Lung microvascular endothelial cell (primary cell): ENCODE measurements around the gene CPED1. TPM values are rescaled to one million over a fixed set of nuclear protein-coding genes. Genes with fewer than 3 reads are reported as not detected.

Source experiments
- DNase-seq, 2 donors: peaks; one replicate each; pipeline versions ENCODE4 v3.0.0 to v3.0.0-alpha.2; 2010; ENCODE audit warnings: low read depth in 2 of 2
- total RNA-seq: library from RNA; depleted of rRNA; stranded (reverse); fragments of >200 nt; gene quantifications from 2 replicates; pipeline ENCODE4 v1.2.1, GENCODE V29; 2014

CPED1 gene
- total RNA-seq, 1 donor from 2014 or later: 0.20 TPM

- DNase-seq: no peak
These were observed 149.1 kb downstream of the CPED1 start for GRCh38 chr7:121137580-121137979.

GRCh38 chr7:121138262-121138933 lies 149.9 kb downstream of the CPED1 start:
- no peak for DNase-seq

- DNase-seq: no peak
These were observed 150.9 kb downstream of the CPED1 start for GRCh38 chr7:121139427-121139826.

DNA sequence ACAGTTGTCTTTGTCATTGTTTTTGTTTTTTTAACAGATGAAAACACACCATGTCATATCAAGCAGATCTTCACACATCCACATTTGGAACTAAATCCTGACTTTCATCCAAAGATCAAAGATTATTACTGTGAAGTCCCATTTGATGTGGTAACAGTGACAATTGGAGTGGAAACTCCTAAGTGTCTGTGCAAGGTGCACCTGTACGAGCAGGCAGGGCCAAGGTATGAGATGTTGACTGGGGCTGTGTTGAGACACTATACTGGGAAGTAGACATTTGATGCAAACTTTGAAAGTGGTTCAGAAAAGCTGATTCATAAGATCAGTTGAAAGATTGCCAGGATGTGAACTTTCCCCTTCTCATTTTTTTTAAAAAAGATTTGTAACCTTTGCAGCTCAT lies 152.3 kb downstream of the CPED1 start:
- no peak for DNase-seq

DNA sequence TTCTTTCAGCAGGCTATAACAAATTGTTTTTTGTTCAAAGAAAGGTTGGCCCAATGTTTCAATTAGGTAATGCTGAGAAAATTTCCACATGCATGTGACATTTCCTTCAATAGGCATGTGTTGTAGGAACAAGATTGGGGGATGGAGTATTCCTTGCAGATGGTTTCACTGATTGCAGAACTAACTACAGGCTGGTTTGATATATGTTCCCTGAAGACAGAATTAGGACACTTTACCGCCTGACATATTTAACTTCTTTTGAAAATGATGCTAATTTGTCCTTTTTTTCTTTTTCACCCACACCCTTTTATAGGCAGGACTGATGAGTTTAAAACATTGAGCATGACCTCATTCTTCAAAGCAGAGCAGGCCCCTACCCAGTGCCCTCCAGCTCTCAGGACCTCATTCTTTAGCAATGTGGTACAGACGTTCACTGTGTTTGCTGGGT lies 163.3 kb downstream of the CPED1 start:
- DNase-seq: no peak

GRCh38 chr7:121153411-121153810 lies 164.9 kb downstream of the CPED1 start:
- no peak for DNase-seq

DNA sequence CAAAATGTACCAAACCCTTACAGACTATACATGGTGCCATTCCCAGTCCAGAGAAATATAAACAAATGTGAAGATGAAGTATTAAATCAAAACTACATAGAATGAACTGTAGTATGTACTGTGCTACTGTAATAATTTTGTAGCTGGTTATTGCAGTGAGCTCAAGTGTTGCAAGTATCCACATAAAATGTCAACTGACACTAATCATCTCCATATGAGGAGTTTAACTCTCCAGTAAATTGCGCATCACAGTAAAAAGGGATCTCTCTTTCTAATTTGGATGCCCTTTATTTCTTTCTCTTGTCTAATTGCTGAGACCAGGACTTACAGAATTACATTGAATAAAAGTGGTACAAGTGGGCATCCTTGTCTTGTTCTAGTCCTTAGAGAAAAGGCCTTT lies 165.5 kb downstream of the CPED1 start:
- no peak for DNase-seq

GRCh38 chr7:121156825-121157224 lies 168.3 kb downstream of the CPED1 start:
- no peak for DNase-seq

GRCh38 chr7:121157341-121157751 lies 168.8 kb downstream of the CPED1 start:
- no peak for DNase-seq

DNA sequence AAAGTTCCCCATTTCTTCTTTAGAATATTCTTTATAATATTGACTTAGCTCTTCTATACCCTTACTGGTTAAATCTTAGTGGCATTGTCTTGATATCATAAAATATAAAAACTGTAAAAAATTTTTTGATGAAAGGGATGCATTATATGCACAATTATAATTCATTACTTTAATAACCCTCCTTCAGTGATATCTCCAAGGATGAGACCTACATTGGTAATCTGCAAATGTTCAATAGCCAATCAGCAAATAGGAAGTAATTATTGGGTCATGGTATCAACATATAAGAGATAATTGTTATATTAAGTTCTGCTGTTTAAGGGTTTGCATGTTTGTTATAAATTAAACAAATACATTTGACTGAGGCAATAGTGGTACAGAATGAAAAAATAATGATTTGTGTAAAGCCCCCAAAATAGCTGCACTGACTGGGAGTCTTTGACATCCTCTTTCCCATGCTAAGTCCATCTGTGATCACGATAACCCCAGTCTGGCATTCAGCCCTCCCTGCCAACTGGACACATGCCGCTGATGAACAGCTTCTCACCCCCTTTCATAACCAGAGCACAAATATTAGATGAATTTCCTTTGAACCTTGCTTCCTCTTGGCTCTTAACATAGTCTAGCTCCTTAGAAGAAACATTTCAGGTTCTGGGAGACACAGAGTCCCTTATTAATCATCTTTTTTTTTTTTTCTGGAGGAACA lies 169.5 kb downstream of the CPED1 start:
- DNase-seq: no peak

DNA sequence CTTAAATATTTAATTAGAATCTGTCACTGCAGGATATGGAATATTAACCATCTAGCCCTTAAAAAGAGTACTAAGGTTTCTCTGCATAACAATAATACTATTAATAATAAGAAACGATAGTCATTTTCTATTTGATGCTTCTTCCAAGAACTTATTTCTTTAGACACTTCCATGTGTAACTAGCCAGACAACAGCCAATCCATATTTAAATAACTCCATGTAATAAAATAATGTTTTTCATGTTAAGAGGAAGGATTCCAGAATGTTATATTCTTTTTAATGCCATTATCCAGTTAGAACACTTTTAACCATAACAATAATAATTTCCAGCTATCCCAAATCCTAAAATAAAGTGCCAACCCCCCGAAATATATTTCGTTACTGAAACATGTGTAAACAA lies 170.2 kb downstream of the CPED1 start:
- no peak for DNase-seq

- DNase-seq: no peak
These were observed 171.0 kb downstream of the CPED1 start for GRCh38 chr7:121159553-121159952.

- no peak for DNase-seq
These were observed 171.9 kb downstream of the CPED1 start for GRCh38 chr7:121160150-121161008.

DNA sequence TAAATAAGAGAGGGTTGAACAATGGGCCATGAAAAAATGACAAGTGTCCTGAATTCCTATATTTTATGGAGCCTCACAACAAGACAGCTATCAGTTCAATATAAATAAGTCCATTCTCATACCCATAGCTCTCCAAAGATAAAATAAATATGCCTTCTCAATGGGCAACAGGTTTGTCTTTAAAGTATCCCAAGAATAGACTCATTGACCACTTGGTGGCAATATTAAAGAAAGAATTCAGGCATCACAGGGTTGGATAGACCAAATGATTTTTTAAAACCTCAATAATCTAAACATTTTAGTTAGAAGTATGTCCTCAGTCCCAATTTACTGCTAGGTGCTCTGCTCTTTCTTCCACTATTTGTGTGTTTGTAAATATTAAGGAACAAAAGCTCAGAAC lies 175.2 kb downstream of the CPED1 start:
- no peak for DNase-seq

DNA sequence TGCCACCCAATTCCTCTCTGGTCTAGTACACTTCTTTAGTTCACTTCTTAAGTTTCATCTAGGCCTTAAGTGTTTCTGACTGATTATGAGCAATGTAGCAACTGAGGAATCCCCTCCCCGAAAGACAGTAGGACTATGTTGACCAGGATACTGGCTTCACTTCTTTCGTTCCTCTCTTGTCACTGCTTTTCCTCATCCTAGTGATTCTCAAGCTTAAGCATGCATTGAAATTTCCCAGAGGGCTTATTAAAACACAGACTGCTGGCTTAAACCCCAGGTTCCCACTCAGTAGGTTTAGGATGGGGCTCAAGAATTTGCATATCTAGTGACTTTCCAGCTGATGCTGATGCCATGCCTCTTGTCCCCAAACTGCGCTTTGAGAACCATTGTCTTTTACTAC lies 175.7 kb downstream of the CPED1 start:
- no peak for DNase-seq

DNA sequence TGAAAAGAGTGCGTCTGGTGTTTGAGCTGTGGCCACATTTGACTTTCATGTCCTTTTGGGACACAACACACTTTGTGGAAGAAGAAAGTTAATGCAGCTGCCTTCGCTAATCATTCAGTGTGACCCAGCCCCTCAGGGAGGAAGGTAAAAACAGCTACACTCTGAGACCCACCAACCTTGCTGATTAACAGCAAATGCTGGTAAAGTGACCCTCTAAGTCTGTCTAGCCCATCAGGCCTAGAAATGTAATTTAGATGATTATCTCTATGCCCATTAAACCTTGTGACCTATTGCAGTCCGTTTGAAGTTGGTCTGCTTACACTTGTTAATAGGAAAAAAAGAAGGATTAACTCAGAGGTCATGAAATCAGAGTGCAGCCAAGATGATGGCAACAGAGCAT lies 178.4 kb downstream of the CPED1 start:
- DNase-seq: no peak

DNA sequence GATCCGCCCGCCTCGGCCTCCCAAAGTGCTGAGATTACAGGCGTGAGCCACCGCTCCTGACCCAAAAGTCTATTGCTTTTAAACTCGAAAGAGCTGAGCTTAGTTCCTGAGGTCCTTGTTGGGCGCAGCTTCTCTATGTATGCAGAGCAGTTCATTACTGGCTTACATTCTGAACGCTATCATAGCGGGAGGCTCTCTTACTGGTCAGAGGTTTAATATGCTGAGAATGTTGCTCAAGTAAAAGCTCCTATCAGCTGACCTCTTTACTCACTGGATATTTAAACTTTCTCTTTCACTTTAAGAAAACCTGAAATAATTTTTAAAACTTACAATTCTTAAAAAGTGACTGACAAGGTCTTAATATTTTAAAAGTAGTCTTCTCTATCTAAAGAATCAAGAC lies 179.5 kb downstream of the CPED1 start:
- DNase-seq: no peak

DNA sequence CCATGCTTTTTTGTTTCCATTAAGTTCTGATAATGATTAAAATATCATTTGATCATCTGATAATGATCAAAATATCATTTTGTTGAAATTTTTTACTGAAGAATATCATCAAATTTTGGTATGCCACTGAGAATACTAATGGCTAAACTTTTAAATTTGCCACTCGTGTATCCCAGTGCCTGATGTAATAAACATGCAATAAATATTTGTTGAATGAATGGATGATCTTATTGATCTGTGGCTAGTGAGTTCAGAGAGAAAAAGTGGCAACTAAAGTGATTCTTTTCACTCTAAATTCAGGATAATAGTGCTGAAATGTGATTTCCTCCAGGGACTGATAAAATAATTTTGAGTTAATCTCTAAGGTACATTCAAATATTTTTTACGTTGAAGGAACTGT lies 181.0 kb downstream of the CPED1 start:
- no peak for DNase-seq

DNA sequence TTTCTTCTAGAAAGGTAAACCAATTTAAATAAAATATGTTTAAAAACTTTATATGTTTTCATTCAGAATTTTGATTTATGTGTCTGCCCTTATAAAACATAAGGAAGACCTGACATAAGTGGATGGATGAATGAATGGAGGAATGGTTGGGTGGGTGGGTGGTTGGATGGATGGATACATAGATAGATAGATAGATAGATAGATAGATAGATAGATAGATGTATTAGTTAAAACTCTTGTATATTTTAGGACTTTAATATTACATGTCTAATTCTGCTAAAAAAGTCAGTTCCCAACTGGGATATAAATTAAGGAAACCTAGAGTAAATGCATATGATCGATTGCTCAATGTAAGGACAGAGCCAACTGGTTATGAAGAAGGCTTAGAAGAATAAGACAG lies 184.0 kb downstream of the CPED1 start:
- DNase-seq: no peak

DNA sequence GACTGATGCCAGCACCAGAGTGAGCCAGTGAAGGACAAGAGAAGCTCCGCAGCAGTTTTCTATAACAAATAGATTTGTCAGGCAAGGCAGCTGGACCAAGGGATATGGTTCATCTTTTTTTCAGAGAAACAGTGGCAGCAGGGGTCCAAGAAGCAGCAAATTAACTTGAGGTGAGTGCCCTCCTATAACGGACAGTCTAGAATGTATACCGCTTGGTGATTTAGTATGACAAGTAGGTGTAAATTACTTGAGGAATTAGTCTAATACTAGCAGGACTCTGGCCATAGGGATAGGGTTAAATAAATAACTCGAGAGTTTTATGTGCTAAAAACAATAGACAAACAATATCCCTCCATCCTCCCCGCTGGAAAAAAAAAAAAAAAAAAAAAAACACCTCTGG lies 187.3 kb downstream of the CPED1 start:
- DNase-seq: no peak

DNA sequence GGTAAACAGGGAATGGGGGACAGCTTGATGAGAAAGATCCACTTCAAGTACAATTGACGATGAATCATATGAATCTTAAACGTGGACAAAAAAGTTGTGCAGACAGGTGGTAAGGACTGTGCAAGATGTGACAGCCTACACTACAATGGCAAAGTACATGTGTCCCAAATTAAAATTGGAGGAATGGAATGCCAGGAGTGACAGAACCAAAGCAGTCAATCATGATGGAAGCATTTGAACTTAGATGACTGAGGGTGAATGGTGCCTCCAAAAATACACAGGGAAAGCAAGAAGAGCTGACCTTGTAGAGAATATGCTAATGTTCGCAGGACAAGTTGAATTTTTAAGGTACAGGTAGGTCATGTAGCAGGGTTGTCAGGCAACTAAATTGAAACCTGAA lies 189.9 kb downstream of the CPED1 start:
- no peak for DNase-seq

DNA sequence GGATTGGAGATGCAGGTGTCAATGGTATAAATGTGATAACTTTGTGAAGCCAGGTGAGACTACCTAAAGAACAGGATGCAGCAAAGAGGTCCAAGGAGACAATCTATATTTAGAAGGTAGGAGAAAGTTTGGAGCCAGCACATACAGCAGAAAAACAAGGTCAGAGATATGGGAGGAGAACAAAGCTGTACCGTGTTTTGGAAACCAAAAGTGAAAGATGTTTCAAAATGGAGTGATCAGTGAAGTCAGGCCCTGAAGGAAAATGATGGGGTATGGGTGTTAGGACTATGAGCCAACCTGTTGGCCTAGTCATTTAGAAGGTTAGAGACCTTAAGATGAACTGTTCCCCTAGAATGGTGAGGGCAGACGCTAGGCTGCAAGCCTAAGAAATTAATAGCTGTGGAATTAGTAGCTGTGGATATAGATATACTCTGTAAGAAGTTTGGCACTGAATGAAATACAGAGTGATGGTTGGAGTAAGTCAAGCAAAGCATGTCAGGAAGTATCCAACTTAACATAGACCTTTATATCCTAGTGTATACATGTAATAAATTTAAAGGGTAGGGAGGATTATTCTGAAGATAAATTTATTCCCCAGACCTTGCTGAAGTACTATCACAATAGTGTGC lies 190.5 kb downstream of the CPED1 start:
- no peak for DNase-seq
